Measurements from ENCODE around the gene MICU2.

DNA sequence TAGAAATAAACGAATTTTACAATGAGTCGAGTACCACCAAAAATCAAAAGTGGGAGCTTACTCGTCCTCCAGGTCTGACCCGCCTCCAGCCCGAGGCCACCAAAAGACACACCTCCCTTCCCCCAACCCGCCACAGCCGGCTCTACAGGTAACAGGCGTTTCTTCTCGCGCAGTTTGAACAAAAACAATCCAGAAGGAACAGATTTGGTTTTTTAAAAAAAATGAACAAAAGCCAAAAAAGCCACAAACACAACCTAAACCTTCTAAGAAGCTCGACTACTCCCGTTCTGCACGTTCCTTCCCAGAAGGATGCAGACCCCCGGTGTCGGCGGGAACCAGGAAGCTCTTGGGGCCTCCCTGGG is 145.5 kb downstream of the MICU2 start:
- TF ChIP-seq, protein P1, sequence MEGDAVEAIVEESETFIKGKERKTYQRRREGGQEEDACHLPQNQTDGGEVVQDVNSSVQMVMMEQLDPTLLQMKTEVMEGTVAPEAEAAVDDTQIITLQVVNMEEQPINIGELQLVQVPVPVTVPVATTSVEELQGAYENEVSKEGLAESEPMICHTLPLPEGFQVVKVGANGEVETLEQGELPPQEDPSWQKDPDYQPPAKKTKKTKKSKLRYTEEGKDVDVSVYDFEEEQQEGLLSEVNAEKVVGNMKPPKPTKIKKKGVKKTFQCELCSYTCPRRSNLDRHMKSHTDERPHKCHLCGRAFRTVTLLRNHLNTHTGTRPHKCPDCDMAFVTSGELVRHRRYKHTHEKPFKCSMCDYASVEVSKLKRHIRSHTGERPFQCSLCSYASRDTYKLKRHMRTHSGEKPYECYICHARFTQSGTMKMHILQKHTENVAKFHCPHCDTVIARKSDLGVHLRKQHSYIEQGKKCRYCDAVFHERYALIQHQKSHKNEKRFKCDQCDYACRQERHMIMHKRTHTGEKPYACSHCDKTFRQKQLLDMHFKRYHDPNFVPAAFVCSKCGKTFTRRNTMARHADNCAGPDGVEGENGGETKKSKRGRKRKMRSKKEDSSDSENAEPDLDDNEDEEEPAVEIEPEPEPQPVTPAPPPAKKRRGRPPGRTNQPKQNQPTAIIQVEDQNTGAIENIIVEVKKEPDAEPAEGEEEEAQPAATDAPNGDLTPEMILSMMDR (IDR thresholded peaks at IDR 0.05): no peak
- TF ChIP-seq POLR2A (IDR thresholded peaks at IDR 0.05): no peak
